SU-DHL-6 (cell line): ENCODE data around the gene RAD9A.

Experiments
- H2AFZ ChIP-seq: fragments of 200-600 bp; sonication (generic); 2 replicates; pipeline ENCODE4 v1.6.1; 2014; ENCODE audit warnings: low read depth, mild to moderate bottlenecking, moderate library complexity, mixed read lengths, antibody characterized with exemption, low read length; ENCODE audit not compliant: severe bottlenecking
- H3F3A ChIP-seq: fragments of 200-600 bp; shearing (Covaris generic); 2 replicates; pipeline ENCODE4 v1.6.0; 2016; ENCODE audit warnings: antibody characterized with exemption, mild to moderate bottlenecking; ENCODE audit not compliant: insufficient read depth
- H3K27ac ChIP-seq: fragments of 200-600 bp; sonication (generic); 2 replicates; pipeline ENCODE4 v1.5.1; 2016; ENCODE audit warnings: low read depth, mild to moderate bottlenecking, low read length, moderate library complexity, mixed read lengths
- H3K27me3 ChIP-seq: fragments of 200-600 bp; sonication (generic), shearing (Covaris generic); 2 replicates; pipeline ENCODE4 v1.6.0; 2014; ENCODE audit warnings: mild to moderate bottlenecking, low read length
- H3K36me3 ChIP-seq: fragments of 200-600 bp; sonication (generic); 2 replicates; pipeline ENCODE4 v1.6.1; 2014; ENCODE audit warnings: mild to moderate bottlenecking, low read length, mixed read lengths
- H3K4me2 ChIP-seq: fragments of 300-600, 200-600 bp; shearing (Covaris generic), sonication (generic); 2 replicates; pipeline ENCODE4 v1.6.0; 2014; ENCODE audit warnings: low read length, low read depth, mild to moderate bottlenecking; ENCODE audit not compliant: poor library complexity, severe bottlenecking
- H3K4me3 ChIP-seq: fragments of 200-600 bp; sonication (generic); 2 replicates; pipeline ENCODE4 v1.5.1; 2014; ENCODE audit warnings: antibody characterized with exemption, low read length, mild to moderate bottlenecking, mixed read lengths; ENCODE audit not compliant: insufficient read depth, poor library complexity, severe bottlenecking
- H3K79me2 ChIP-seq: fragments of 200-600 bp; sonication (generic); 2 replicates; pipeline ENCODE4 v1.6.1; 2014; ENCODE audit warnings: mild to moderate bottlenecking, low read length, moderate library complexity; ENCODE audit not compliant: insufficient read depth
- H3K9ac ChIP-seq: fragments of 200-600 bp; sonication (generic); 2 replicates; pipeline ENCODE4 v1.7.0; 2014; ENCODE audit warnings: mild to moderate bottlenecking, low read length
- H3K9me2 ChIP-seq: fragments of 200-600 bp; sonication (generic); replicated peaks from 2 replicates; pipeline ENCODE4 v1.6.1; 2014; ENCODE audit warnings: low read length; ENCODE audit not compliant: insufficient read depth
- H3K9me3 ChIP-seq: fragments of 200-600 bp; sonication (generic); 2 replicates; pipeline ENCODE4 v1.6.1; 2014; ENCODE audit warnings: low read length, mixed read lengths; ENCODE audit not compliant: insufficient read depth
- H4K20me1 ChIP-seq: fragments of 200-600 bp; sonication (generic); 2 replicates; pipeline ENCODE4 v1.6.1; 2014; ENCODE audit warnings: low read depth, mild to moderate bottlenecking, antibody characterized with exemption, low read length, moderate library complexity, mixed read lengths
- CTCF ChIP-seq: fragments of 200-600 bp; sonication (generic); IDR thresholded peaks from one replicate; pipeline ENCODE4 v1.5.1; 2017; ENCODE audit warnings: antibody characterized with exemption, mild to moderate bottlenecking, low read length, moderate library complexity; ENCODE audit not compliant: insufficient read depth, poor library complexity, severe bottlenecking
- EZH2phosphoT487 ChIP-seq: fragments of 200-600 bp; sonication (generic), shearing (Covaris generic); conservative IDR thresholded peaks from 2 replicates; pipeline ENCODE4 v1.6.1; 2018; ENCODE audit warnings: mild to moderate bottlenecking, antibody characterized with exemption, low read length, moderate library complexity, mixed read lengths

Gene RAD9A

GRCh38 chr11:67412495-67413179 is 20.9 kb downstream of the RAD9A start:
- no peak for TF ChIP-seq CTCF
- TF ChIP-seq EZH2phosphoT487: no peak
- no peak overlapping the region for H3K4me3 ChIP-seq
- H2AFZ ChIP-seq: no peak overlapping the region

GRCh38 chr11:67413266-67413849 is 21.6 kb downstream of the RAD9A start:
- H3K9me3 ChIP-seq: no peaks in the 10 kb centered on the region
- no peak overlapping the region for H2AFZ ChIP-seq
- no peak overlapping the region for H3K27ac ChIP-seq
- H3K4me2 ChIP-seq: no peak overlapping the region
- H3K9me2 ChIP-seq: no peaks in the 10 kb centered on the region
- no peaks in the 10 kb centered on the region for H4K20me1 ChIP-seq
- H3K4me3 ChIP-seq: no peak overlapping the region
- TF ChIP-seq EZH2phosphoT487 (no peak), CTCF (no peak)
- peaks cover 14% of the 10 kb centered on the region for H3F3A ChIP-seq
- H3K36me3 ChIP-seq: no peaks in the 10 kb centered on the region
- no peaks in the 10 kb centered on the region for H3K79me2 ChIP-seq
- no peaks in the 10 kb centered on the region for H3K27me3 ChIP-seq
- no peak overlapping the region for H3K9ac ChIP-seq

More at GRCh38 chr11:67412495-67413179, 20.9 kb downstream of the RAD9A start:
- Histone ChIP-seq H3K9me3 (no peaks in the 10 kb centered on the region), H3K9ac (no peak overlapping the region), H3K27ac (no peak overlapping the region), H4K20me1 (no peaks in the 10 kb centered on the region), H3F3A (peaks cover 22% of the 10 kb centered on the region), H3K36me3 (no peaks in the 10 kb centered on the region), H3K9me2 (no peaks in the 10 kb centered on the region), H3K79me2 (no peaks in the 10 kb centered on the region), H3K27me3 (no peaks in the 10 kb centered on the region), H3K4me2 (no peak overlapping the region)

GRCh38 chr11:67415501-67416304 is 23.9 kb downstream of the RAD9A start, which contains the start of gene CARNS1:
Gene CARNS1, plus strand, starts transcription at chr11:67415678. Its CDS starts 522 bp downstream, at chr11:67416200.
- H3K27ac ChIP-seq: no peak within 1 kb of the TSS
- H2AFZ ChIP-seq: no peak within 1 kb of the TSS
- no peaks in the 10 kb centered on the region for H3F3A ChIP-seq
- no peak within 1 kb of the TSS for H3K9ac ChIP-seq
- no peaks in the 10 kb centered on the region for H3K27me3 ChIP-seq
- no peak for TF ChIP-seq EZH2phosphoT487
- no peak for TF ChIP-seq CTCF
- H3K9me2 ChIP-seq: no peaks in the 10 kb centered on the region
- H3K79me2 ChIP-seq: no peaks in the 10 kb centered on the region
- H3K9me3 ChIP-seq: no peaks in the 10 kb centered on the region
- no peaks in the 10 kb centered on the region for H4K20me1 ChIP-seq
- no peaks in the 10 kb centered on the region for H3K36me3 ChIP-seq
- no peak within 1 kb of the TSS for H3K4me3 ChIP-seq
- no peak within 1 kb of the TSS for H3K4me2 ChIP-seq
